SU-DHL-6 (cell line): ENCODE measurements around the gene SPTBN1.

ENCODE experiments used
- H2AFZ ChIP-seq: fragments of 200-600 bp; sonication (generic); 2 replicates; pipeline ENCODE4 v1.6.1; 2014; ENCODE audit warnings: low read depth, mild to moderate bottlenecking, moderate library complexity, mixed read lengths, antibody characterized with exemption, low read length; ENCODE audit not compliant: severe bottlenecking
- H3F3A ChIP-seq: fragments of 200-600 bp; shearing (Covaris generic); 2 replicates; pipeline ENCODE4 v1.6.0; 2016; ENCODE audit warnings: antibody characterized with exemption, mild to moderate bottlenecking; ENCODE audit not compliant: insufficient read depth
- H3K27ac ChIP-seq: fragments of 200-600 bp; sonication (generic); 2 replicates; pipeline ENCODE4 v1.5.1; 2016; ENCODE audit warnings: low read depth, mild to moderate bottlenecking, low read length, moderate library complexity, mixed read lengths
- H3K27me3 ChIP-seq: fragments of 200-600 bp; sonication (generic), shearing (Covaris generic); 2 replicates; pipeline ENCODE4 v1.6.0; 2014; ENCODE audit warnings: mild to moderate bottlenecking, low read length
- H3K36me3 ChIP-seq: fragments of 200-600 bp; sonication (generic); 2 replicates; pipeline ENCODE4 v1.6.1; 2014; ENCODE audit warnings: mild to moderate bottlenecking, low read length, mixed read lengths
- H3K4me2 ChIP-seq: fragments of 300-600, 200-600 bp; shearing (Covaris generic), sonication (generic); 2 replicates; pipeline ENCODE4 v1.6.0; 2014; ENCODE audit warnings: low read length, low read depth, mild to moderate bottlenecking; ENCODE audit not compliant: poor library complexity, severe bottlenecking
- H3K4me3 ChIP-seq: fragments of 200-600 bp; sonication (generic); 2 replicates; pipeline ENCODE4 v1.5.1; 2014; ENCODE audit warnings: antibody characterized with exemption, low read length, mild to moderate bottlenecking, mixed read lengths; ENCODE audit not compliant: insufficient read depth, poor library complexity, severe bottlenecking
- H3K79me2 ChIP-seq: fragments of 200-600 bp; sonication (generic); 2 replicates; pipeline ENCODE4 v1.6.1; 2014; ENCODE audit warnings: mild to moderate bottlenecking, low read length, moderate library complexity; ENCODE audit not compliant: insufficient read depth
- H3K9ac ChIP-seq: fragments of 200-600 bp; sonication (generic); 2 replicates; pipeline ENCODE4 v1.7.0; 2014; ENCODE audit warnings: mild to moderate bottlenecking, low read length
- H3K9me2 ChIP-seq: fragments of 200-600 bp; sonication (generic); replicated peaks from 2 replicates; pipeline ENCODE4 v1.6.1; 2014; ENCODE audit warnings: low read length; ENCODE audit not compliant: insufficient read depth
- H3K9me3 ChIP-seq: fragments of 200-600 bp; sonication (generic); 2 replicates; pipeline ENCODE4 v1.6.1; 2014; ENCODE audit warnings: low read length, mixed read lengths; ENCODE audit not compliant: insufficient read depth
- H4K20me1 ChIP-seq: fragments of 200-600 bp; sonication (generic); 2 replicates; pipeline ENCODE4 v1.6.1; 2014; ENCODE audit warnings: low read depth, mild to moderate bottlenecking, antibody characterized with exemption, low read length, moderate library complexity, mixed read lengths
- CTCF ChIP-seq: fragments of 200-600 bp; sonication (generic); IDR thresholded peaks from one replicate; pipeline ENCODE4 v1.5.1; 2017; ENCODE audit warnings: antibody characterized with exemption, mild to moderate bottlenecking, low read length, moderate library complexity; ENCODE audit not compliant: insufficient read depth, poor library complexity, severe bottlenecking
- EZH2phosphoT487 ChIP-seq: fragments of 200-600 bp; sonication (generic), shearing (Covaris generic); conservative IDR thresholded peaks from 2 replicates; pipeline ENCODE4 v1.6.1; 2018; ENCODE audit warnings: mild to moderate bottlenecking, antibody characterized with exemption, low read length, moderate library complexity, mixed read lengths

The SPTBN1 gene

GRCh38 chr2:54512663-54513362 is 56.7 kb downstream of the SPTBN1 start:
- H3K9ac ChIP-seq: no peak overlapping the region
- H3K4me3 ChIP-seq: no peak overlapping the region
- no peaks in the 10 kb centered on the region for H3K9me3 ChIP-seq
- no peaks in the 10 kb centered on the region for H3K9me2 ChIP-seq
- H3K27me3 ChIP-seq: no peaks in the 10 kb centered on the region
- H2AFZ ChIP-seq: no peak overlapping the region
- TF ChIP-seq EZH2phosphoT487 (no peak), CTCF (no peak)
- H4K20me1 ChIP-seq: no peaks in the 10 kb centered on the region
- no peaks in the 10 kb centered on the region for H3K36me3 ChIP-seq
- no peaks in the 10 kb centered on the region for H3F3A ChIP-seq
- H3K27ac ChIP-seq: no peak overlapping the region
- H3K79me2 ChIP-seq: peaks cover 33% of the 10 kb centered on the region; the same call in 1 of the 2 replicates
- H3K4me2 ChIP-seq: no peak overlapping the region

GRCh38 chr2:54513363-54513715 is 57.2 kb downstream of the SPTBN1 start:
- peaks cover 33% of the 10 kb centered on the region; the same call in 1 of the 2 replicates for H3K79me2 ChIP-seq
- no peak overlapping the region for H3K9ac ChIP-seq
- no peaks in the 10 kb centered on the region for H4K20me1 ChIP-seq
- TF ChIP-seq EZH2phosphoT487 (no peak), CTCF (no peak)
- no peak overlapping the region for H3K4me3 ChIP-seq
- H3K27me3 ChIP-seq: no peaks in the 10 kb centered on the region
- no peak overlapping the region for H2AFZ ChIP-seq
- H3K9me2 ChIP-seq: no peaks in the 10 kb centered on the region
- H3K9me3 ChIP-seq: no peaks in the 10 kb centered on the region
- no peak overlapping the region for H3K4me2 ChIP-seq
- H3K36me3 ChIP-seq: no peaks in the 10 kb centered on the region
- H3F3A ChIP-seq: no peaks in the 10 kb centered on the region
- H3K27ac ChIP-seq: no peak overlapping the region

GRCh38 chr2:54514822-54515569 is 58.9 kb downstream of the SPTBN1 start:
- Histone ChIP-seq H3F3A (no peaks in the 10 kb centered on the region), H3K36me3 (no peaks in the 10 kb centered on the region), H3K27me3 (no peaks in the 10 kb centered on the region), H3K9ac (no peak overlapping the region), H3K9me2 (no peaks in the 10 kb centered on the region), H3K9me3 (no peaks in the 10 kb centered on the region), H3K79me2 (peaks cover 29% of the 10 kb centered on the region; the same call in 1 of the 2 replicates), H3K4me3 (no peak overlapping the region), H4K20me1 (no peaks in the 10 kb centered on the region), H3K4me2 (no peak overlapping the region), H3K27ac (no peak overlapping the region), H2AFZ (no peak overlapping the region)
- TF ChIP-seq EZH2phosphoT487: no peak
- TF ChIP-seq CTCF: no peak
